Adrenal gland (tissue), 5 donors: ENCODE measurements around the gene TAGLN2.

Experiments
- POLR2A ChIP-seq, 2 donors: fragments of 450-650 bp; IDR thresholded peaks; one replicate each; pipeline ENCODE4 v1.6.1; 2017; ENCODE audit warnings: antibody characterized with exemption in 2 of 2, mild to moderate bottlenecking in 2 of 2, moderate library complexity in 1 of 2
- TF ChIP-seq, protein P1 (sequence below), 6 experiments: fragments of 450-650 bp in 4 of 6; fragments of 200-600 bp in 2 of 6; sonication (generic) in 1 of 6; IDR thresholded peaks; 1 replicate in 5 of 6; 2 replicates in 1 of 6; pipeline versions ENCODE4 v1.5.1 to v1.8.0; 2016 to 2021; ENCODE audit warnings: antibody characterized with exemption in 6 of 6, mild to moderate bottlenecking in 2 of 6, moderate library complexity in 1 of 6
- donor health status: DM: no; HTN: no; CAD: no.

- TF ChIP-seq, protein P1, sequence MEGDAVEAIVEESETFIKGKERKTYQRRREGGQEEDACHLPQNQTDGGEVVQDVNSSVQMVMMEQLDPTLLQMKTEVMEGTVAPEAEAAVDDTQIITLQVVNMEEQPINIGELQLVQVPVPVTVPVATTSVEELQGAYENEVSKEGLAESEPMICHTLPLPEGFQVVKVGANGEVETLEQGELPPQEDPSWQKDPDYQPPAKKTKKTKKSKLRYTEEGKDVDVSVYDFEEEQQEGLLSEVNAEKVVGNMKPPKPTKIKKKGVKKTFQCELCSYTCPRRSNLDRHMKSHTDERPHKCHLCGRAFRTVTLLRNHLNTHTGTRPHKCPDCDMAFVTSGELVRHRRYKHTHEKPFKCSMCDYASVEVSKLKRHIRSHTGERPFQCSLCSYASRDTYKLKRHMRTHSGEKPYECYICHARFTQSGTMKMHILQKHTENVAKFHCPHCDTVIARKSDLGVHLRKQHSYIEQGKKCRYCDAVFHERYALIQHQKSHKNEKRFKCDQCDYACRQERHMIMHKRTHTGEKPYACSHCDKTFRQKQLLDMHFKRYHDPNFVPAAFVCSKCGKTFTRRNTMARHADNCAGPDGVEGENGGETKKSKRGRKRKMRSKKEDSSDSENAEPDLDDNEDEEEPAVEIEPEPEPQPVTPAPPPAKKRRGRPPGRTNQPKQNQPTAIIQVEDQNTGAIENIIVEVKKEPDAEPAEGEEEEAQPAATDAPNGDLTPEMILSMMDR (IDR thresholded peaks at IDR 0.05): no peak
- no peak for TF ChIP-seq POLR2A (IDR thresholded peaks at IDR 0.05)
Observed at GRCh38 chr1:159928491-159929050, 3.3 kb upstream of the TAGLN2 start.
